HG03039 (cell line): ENCODE data around the gene AOAH.
"Not testable (repeated sequence)": the region's sequence is repeated elsewhere in the genome, so short reads cannot be mapped to it uniquely, and the experiment has no call there.

Experiments used
- ATAC-seq: cut with Tn5 transposase; IDR thresholded peaks from one replicate; pipeline ENCODE4 v1.9.1; 2021; ENCODE audit warnings: mild to moderate bottlenecking, moderate library complexity; ENCODE audit not compliant: unreplicated experiment

Gene AOAH

DNA sequence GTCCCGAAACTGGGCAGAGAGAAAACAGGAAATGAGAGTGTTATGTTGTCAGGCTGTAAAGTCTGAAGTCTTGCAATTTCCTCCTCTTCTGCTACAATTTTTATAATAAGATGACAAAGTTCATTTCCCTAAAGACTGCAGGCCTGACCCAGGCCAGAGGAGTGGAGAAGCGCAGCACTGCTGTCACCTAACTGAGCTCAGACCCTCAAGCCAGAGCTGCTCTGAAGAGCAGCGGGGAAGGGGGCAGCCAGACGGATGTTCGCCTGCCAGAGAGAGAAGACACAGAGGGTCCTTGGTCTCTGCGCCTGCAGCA lies 12.6 kb upstream of the AOAH start:
- peak; percentile 74 for ATAC-seq

DNA sequence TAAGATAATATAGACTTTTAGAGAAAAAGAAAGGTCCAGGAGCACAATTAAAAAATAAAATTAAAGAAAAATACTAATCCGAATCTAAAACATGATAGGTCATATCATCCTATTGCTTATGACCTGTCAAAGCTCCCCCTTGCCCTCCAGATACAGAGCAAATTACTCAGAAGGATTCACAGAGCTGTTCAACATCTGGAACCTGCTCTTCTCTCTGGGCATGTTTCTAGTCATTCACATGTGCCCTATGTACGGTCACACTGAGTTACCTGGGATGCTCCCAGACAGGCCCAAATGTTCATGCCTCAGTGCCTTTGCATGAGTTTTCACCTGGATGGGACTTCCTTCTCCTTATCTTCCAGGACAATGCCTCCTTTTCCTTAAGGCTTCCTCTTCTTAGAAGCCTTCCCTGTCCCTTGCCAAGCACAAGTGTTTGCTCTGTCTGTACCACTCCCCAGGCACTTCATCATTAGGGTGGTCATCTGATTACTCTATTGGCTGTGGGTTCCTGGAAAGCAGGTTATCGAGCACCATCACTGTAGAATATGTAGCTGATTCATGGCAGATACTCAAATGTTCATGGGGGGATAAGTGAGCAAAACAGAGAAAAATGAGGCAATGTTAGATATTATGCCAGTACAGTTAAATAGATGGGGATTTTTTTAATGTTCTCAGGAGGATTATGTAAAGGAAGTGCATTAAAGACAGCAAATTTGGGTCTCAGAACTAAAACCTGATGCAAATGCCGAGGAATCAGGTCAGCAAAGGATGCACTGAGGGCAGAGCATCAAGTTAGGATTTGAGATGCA lies 12.0 kb upstream of the AOAH start:
- no peak for ATAC-seq

DNA sequence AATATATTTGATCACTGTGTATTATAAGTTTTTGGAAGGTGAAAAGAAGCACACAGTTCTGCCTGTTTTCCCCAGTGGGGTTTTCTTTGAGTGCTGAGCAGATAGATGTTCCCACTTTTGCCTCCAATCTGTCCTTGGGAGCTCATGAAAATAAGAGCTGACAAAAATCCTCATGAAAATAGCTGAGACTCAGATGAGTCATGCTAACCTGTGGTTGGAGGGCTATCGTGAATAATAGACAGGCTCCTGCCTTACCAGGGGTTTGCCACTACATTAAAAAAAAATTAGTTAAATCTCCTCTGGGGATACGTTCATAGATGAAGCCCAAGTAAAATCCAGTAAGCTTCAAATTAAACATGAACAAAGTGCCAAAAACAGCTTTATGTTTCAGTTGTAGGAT lies 10.9 kb upstream of the AOAH start:
- no peak for ATAC-seq

DNA sequence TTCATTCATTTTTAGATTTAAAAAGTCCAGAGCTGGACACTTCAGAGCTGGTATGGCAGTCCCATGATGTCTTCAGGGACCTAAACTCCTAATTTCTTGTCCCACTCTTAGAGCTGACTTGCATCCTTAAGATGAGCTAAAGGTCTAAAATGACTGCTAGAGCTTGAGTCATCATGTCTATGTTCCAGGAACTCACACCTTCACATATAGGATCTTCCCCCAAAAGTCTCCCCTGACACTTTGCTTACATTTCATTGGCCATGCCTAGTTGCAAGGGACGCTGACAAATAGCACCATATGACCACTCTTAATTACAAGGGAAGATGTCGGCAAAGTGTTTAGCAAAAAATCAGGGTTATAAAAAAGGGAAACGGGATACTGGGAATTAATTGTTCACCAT lies 10.4 kb upstream of the AOAH start:
- ATAC-seq = no peak

DNA sequence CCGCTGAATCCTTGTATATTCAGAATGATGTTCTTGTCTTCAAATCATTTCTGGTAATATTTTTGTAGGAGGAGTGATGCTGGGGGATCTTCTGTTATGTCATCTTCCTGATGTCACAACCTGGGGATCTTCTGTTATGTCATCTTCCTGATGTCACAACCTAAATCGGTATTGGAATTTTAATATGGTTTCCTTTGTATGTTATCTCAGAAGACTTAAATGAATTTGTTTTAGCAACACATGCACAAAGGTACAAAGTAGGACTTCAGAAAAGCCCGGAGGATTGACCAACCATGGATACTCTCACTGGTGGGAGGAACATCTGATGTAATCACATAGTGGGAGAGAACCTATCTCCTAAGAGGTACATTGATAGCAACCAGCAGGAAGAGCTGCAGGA lies 9.1 kb upstream of the AOAH start:
- no peak for ATAC-seq

DNA sequence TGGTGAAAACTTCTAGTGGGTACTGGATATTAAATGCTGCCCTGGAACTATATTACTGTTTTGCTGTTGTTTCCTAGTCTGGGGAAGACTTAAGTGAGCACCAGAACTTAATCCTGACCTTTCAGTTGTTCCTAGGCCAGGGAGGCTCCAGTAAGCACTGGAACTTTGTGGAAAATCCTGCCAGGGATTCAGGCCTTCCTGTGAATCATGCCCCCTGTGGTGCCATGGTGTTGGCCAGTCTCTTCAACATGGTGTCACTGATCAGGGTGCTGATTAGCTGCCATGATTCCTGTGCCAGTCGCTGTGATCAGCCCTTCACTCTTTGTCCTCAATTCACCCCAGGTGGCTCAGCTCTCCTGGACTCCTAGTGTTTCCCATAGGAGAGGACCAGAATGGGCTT lies 8.5 kb upstream of the AOAH start:
- no peak for ATAC-seq

DNA sequence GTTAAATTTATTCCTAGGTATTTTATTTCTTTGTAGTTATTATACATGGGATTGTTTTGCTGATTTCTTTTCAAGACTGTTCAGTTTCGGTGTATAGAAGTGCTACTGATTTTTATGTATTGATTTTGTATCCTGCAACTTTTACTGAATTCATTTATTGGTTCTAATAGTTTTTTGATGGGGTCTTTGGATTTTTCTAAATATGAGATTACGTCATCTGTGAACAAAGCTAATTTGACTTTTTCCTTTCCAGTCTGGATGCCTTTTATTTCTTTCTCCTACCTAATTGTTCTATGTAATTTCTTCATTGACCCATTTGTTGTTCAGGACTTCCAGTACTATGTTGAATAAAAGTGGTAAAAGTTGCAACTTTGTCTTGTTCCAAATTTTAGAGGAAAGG lies 5.8 kb upstream of the AOAH start:
- no peak for ATAC-seq

DNA sequence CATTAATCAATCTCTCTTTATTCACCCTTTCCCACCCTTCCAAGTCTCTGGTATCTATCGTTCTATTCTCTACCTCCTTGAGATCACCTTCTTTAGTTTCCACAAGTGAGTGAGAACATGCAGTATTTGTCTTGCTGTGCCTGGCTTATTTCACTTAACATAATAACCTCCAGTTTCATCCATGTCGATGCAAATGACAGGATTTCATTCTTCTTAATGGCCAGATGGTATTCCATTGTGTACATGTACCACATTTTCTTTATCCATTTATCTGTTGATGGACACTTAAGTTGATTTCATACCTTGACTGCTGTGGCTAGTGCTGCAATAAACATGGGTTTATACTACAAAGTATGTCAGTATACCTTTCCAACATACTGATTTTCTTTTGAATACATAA lies 3.8 kb upstream of the AOAH start:
- ATAC-seq = no peak

DNA sequence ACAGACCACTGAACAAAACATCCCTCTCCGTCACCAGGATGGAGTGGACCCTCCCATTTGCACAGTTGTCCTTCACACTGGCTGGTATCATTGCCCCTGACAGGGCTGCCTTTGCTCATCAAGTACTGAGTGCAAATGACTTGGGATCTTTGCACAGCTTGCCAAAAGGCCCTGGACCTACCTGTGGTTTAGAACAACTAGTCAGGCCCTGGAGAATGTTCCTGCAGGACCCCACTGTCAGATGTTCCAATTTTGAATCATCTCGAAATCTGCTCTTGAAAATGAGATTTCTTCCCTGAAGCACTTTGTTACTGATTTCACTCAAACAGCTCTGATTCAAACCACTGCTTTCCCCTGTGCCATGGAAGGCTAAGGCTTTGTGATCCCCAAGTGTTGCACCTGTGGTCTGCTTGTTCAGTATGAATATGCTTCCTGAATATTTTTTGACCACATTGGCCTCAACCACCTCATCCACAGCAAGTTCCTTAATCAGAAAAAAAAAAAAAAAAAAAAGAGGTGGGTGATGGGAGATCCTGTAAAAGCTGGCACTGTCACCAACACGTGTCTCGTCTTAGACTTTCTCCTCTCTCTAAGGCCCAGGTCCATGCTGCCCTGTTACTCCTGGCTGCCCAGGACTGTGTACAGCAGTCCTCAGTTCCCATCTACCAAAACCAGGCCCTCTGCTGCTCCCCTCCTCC lies 2.7 kb upstream of the AOAH start:
- ATAC-seq = no peak

DNA sequence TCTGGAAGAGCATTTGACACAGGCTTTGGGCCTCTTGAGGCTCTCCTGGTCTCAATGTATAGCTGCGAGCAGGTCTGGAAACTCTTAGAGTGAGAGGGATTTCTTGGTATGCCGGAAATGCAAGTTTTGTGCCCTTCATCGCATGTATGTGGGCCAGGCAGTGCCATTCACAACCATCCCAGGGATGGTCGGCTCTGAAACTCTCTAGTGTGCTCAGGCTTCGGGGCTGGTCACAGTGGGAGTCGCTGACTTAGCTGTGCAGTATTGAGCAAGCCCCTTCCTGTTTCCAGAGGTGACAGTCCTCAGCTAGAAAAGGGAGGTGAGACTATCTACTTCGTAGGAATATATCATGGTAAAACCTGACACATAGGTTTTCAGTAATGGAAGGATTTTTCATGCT lies 2.0 kb upstream of the AOAH start:
- ATAC-seq = no peak

DNA sequence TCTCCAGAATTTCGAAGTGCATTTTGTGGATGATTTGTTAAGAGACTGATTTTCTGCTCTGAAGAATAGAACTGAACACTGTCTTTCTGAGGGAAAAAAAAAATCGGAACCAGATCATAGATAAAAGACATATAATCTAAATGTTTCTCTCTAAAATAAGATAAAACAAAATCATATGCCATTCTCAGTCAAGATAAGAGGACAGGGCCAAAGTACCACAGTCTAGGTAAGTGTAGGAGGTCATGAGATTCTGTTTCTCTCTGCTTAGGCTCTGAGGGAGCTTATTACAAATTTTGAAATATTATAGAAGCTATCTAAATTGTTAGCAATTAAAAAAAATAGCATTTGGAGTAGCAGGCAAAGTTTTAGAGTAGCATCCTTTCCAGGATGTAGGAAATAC lies 702 bp upstream of the AOAH start:
- no peak for ATAC-seq

DNA sequence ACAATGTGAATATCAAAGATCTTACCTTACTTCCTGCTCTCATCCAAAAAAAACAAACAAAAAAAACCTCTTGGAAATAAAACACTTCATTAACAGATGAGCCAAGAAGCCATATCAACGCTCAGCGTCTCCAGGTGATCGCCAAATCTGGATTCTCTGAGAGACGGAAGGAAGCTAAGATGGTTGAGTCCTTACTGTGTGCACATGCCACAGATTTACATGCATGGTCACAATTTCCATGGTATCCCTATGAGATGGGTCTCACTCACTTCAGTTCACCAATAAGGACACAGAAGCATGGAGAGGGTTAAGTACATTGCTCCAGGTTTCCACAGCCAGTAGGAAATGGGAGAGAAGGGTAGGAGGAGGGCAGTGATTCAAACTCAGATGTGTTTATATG lies 1.0 kb downstream of the AOAH start:
- no peak for ATAC-seq

DNA sequence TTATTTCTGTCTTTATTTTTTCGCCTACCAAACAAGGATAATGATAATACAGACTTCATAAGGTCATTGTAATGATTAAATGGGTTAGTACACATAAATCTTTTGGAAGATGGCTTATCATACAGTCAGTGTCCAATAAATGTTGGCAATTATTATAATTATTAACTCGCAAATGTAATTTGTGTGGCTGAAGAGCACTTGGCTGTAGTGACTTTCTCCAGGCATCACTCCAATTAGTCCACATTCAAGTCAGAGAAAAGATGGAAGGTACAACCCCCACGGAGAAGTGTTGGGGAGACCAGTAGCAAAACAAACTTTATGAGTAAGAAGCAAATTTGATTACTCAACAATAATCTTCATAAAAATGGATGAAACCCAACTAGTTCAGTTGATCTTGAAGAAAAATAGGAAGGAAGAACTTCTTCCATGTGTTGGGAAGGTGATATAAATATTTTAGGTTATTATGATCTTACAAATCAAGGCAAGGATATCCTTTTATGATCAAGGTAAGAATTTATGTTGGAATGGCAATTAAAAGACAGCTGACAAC lies 5.1 kb downstream of the AOAH start:
- no peak for ATAC-seq

DNA sequence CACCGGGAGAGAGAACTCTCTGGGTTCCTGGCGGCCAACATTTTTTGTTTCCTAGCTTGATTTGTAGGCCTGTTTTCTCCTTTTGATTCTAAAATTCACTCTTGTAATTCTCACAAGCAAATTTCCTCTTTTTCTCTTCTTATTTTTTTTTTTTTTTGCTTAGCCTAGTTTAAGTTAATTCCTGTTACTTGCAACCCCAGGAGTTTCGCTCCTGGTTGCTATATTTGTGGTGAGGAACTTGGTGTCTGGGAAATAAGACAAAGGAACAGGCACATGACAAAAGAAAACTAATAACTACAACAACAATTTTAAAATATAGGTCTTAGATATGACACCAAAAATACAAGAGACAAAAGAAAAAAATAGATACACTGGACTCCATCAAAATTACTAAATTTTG lies 6.7 kb downstream of the AOAH start:
- ATAC-seq = no peak

DNA sequence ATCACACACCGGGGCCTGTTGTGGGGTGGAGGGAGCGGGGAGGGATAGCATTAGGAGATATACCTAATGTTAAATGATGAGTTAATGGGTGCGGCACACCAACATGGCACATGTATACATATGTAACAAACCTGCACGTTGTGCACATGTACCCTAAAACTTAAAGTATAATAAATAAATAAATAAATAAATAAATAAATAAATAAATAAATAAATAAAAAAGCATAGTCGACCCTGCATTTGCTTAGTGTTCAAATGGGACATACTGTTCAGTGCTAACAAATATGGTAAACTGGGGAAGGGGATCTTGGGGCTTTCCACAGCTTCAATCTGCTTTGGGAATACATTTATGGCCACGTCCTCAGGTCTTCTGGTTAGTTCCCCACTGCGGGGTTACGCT lies 7.5 kb downstream of the AOAH start:
- ATAC-seq = not testable (repeated sequence)

DNA sequence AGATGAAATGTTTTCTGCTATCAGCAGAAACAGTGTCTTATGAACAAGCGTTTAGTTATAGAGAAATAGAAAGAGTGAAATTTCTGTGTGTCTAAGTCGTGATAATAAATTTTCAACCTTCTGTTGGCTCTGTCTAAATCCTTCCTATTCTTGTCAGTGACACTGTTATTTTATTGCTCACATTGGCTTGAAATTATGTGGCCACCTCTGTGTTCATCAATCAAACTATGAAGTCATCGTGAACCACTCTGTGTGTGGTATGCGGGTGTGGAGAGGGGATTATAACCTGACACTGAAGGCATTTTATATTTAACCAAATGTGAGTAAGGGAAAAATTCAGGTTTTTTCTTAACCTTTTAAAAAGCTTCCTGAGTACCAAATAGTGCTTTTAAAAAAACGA lies 12.3 kb downstream of the AOAH start:
- ATAC-seq = no peak

DNA sequence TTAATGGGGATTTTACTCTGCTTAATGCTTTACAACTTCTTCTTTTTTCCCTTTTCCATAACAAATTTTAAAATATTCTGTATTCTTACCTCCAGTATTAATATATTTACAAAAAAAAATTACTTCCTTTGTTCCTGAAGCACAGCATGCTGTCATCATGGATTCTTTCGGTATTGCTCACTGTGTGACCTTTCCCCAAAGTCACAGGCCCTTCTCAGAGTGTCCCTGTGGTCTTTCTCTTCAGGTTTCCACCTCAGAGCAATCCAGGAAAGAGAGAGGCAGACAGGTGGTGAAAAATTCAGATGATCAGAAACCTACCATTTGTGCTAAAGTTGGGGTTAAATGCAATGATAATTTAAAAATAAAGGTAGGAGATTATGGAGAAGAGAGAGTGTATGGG lies 13.0 kb downstream of the AOAH start:
- ATAC-seq = no peak

DNA sequence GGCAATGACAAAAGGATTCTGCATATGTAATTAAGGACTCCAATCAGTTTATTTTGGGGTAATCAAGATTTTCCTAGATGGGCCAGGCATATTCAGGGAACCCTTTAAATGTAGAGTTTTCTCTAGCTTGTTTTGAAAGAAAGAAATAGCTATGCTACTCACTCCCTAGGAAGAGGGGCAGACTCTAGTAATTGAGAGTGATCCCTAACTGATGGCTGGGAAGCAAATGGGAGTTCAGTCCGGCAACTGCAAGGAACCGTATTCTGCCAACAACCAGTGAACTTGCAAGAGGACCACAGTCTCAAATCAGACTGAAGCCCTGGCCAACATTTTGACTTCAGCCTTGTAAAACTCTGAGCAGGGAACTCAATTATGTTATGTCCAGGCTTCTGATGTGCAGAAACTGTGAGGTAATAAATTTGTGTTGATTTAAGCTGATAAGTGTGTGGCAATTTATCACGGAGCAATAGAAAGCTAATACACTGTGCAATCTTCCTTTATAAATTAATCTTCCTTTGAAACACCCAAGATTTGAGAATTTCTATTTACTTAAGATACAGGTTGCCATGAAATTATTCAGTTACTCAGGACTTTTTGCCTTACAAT lies 14.0 kb downstream of the AOAH start:
- ATAC-seq = no peak

DNA sequence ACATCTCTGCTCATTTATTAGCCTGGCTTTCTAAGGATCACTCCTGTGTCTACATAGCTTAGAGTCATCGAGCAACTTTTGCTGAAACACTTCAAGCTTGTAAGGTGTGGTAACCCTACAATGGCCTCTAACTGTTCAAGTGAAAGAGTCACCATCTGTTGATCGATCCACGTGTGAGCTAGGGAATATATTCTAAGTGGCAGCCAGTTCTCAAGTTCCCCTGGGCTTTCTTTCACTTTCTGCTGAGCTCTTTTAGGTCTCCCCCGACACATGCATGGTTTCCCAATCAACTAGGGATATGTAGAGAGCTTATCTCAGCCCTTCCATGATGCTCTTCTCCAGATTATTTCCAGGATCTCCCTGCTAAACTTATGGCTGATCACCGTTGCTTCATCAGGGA lies 15.5 kb downstream of the AOAH start:
- no peak for ATAC-seq

DNA sequence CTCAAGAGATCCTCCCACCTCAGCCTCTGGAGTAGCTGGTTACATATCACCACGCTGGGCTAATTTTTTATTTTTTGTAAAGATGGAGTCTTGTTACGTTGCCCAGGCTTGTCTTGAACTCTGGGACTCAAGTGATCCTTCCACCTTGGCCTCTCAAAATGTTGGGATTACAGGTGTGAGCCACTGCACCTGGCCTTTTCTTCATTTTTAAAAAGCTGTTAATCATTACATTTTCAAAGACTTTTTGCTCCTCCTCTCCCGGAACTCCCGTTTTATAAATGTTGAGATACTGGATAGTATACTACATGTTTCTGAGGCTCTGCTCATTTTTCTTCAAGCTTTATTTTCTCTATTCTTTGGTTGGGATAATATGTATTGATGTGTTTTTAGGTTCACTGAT lies 16.4 kb downstream of the AOAH start:
- ATAC-seq = no peak

DNA sequence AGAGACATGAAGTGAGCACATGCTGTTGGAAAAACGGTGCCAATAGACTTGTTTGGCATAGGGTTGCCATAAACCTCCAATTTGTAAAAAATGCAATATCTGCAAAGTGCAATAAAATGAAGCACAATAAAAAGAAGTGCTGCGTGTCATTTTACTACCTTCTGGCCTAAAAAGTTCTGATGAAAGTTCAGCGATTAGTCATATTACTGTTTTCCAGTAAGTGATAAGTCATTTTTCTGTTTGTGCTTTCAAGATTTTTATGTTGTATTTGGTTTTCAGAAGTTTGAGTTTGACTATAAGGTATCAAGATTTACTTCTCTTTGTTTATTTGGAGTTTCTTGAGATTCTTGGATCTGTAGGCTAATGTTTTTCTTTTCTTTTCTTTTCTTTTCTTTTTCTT lies 16.8 kb downstream of the AOAH start:
- no peak for ATAC-seq

DNA sequence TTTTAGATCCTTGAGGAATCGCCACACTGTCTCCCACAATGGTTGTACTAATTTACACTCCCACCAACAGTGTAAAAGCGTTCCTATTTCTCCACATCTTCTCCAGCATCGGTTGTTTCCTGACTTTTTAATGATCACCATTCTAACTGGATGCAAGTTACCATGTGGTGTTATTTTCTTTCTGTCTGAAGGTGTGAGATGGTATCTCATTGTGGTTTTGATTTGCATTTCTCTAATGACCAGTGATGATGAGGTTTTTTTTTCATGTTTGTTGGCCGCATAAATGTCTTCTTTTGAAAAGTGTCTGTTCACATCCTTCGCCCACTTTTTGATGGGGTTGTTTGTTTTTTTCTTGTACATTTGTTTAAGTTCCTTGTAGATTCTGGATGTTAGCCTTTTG lies 20.4 kb downstream of the AOAH start:
- not testable (repeated sequence) for ATAC-seq
